Keratinocyte (primary cell): ENCODE results near the gene SAXO1.

ENCODE experiments used
- CTCF ChIP-seq, 3 experiments: IDR thresholded peaks in 1 of 3; conservative IDR thresholded peaks in 1 of 3; optimal IDR thresholded peaks in 1 of 3; 2 replicates in 2 of 3; 3 replicates in 1 of 3; pipeline versions ENCODE3 to v1.5.1; 2011; ENCODE audit warnings: low read length in 3 of 3, mild to moderate bottlenecking in 3 of 3, moderate library complexity in 2 of 3, control low read depth in 1 of 3, inconsistent platforms in 1 of 3; ENCODE audit not compliant: insufficient read depth in 2 of 3; ENCODE audit errors: extremely low read depth in 1 of 3
- EZH2 ChIP-seq: IDR thresholded peaks from one replicate; pipeline ENCODE4 v1.6.1; 2012; ENCODE audit warnings: inconsistent platforms, mild to moderate bottlenecking, low read length, moderate library complexity

GRCh38 chr9:18889550-18889949 lies 143.5 kb downstream of the SAXO1 start:
- TF ChIP-seq EZH2 (no peak), CTCF (optimal IDR thresholded peaks at IDR 0.05 in 1 of 3, IDR thresholded peaks at IDR 0.05 in 1 of 3, conservative IDR thresholded peaks at IDR 0.05 in 1 of 3; ENCODE audit: extremely low read depth in 1 of 3, insufficient read depth in 2 of 3, low read length in 3 of 3) (no peak)
